DND-41 (cell line): ENCODE measurements around the gene ABHD15.

Experiments used
- EZH2 ChIP-seq: IDR thresholded peaks from 3 replicates; pipeline ENCODE4 v1.6.1; 2012; ENCODE audit warnings: borderline replicate concordance, low read depth, mild to moderate bottlenecking, moderate library complexity, low read length, inconsistent platforms; ENCODE audit not compliant: severe bottlenecking
- TF ChIP-seq, protein P1 (sequence below): IDR thresholded peaks from 2 replicates; pipeline ENCODE4 v1.5.1; 2012; ENCODE audit warnings: borderline replicate concordance, low read length, moderate library complexity, mild to moderate bottlenecking; ENCODE audit not compliant: poor library complexity, severe bottlenecking; ENCODE audit errors: extremely low read depth

DNA sequence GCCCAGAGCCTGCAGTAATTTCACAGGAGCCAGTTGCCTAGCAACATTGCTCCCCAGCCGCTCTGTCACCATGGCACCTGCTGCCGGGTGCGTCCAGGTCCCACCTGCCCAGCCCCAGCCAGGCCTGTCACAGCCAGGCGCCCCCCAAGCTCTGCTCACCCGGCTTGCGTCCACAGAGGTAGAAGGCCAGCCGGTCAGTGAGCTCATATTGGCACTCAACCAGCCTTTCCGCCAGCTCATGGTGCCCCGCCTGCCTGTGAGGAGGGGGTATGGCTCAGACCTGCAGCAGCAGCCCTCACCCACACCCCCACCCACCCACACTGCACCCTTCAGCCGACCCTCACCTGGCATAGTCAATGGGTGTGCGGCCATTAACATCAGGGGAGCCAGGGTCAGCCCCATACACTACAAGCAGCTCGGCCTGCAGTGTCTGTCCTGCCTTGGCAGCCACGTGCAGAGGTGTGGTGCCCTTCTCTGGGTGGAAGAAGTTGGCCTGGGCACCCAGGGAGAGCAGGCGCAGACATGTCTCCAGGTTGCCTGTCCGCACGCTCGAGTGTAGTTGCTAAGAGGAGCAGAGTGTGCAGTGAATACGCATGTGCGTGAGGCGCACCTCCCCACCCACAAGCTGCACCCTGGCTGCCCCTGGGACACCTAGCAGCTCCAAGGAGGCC lies 14.9 kb upstream of the ABHD15 start:
- TF ChIP-seq, protein P1, sequence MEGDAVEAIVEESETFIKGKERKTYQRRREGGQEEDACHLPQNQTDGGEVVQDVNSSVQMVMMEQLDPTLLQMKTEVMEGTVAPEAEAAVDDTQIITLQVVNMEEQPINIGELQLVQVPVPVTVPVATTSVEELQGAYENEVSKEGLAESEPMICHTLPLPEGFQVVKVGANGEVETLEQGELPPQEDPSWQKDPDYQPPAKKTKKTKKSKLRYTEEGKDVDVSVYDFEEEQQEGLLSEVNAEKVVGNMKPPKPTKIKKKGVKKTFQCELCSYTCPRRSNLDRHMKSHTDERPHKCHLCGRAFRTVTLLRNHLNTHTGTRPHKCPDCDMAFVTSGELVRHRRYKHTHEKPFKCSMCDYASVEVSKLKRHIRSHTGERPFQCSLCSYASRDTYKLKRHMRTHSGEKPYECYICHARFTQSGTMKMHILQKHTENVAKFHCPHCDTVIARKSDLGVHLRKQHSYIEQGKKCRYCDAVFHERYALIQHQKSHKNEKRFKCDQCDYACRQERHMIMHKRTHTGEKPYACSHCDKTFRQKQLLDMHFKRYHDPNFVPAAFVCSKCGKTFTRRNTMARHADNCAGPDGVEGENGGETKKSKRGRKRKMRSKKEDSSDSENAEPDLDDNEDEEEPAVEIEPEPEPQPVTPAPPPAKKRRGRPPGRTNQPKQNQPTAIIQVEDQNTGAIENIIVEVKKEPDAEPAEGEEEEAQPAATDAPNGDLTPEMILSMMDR: no peak
- TF ChIP-seq EZH2: no peak
